H1 (cell line): ENCODE measurements around the gene P2RX6.
A peak's percentile ranks its signal among the peaks of the same experiment; 100 is the strongest.

Experiments used
- CHD2 ChIP-seq: IDR thresholded peaks from 2 replicates; pipeline ENCODE4 v1.6.1; 2012; ENCODE audit warnings: low read length, improper control_type of control experiment
- CTCF ChIP-seq, 3 experiments: IDR thresholded peaks; 1 replicate in 2 of 3; 2 replicates in 1 of 3; pipeline versions ENCODE4 v1.5.1 to v1.6.1; 2011; ENCODE audit warnings: low read length in 3 of 3, mild to moderate bottlenecking in 3 of 3, inconsistent platforms in 2 of 3, low read depth in 1 of 3, moderate library complexity in 1 of 3; ENCODE audit not compliant: insufficient read depth in 1 of 3; ENCODE audit errors: control extremely low read depth in 1 of 3
- EZH2 ChIP-seq: fragments of 200-600 bp; sonication (generic); IDR thresholded peaks from 2 replicates; pipeline ENCODE4 v1.7.1; 2012; ENCODE audit warnings: low read depth, mild to moderate bottlenecking, moderate library complexity, low read length, inconsistent platforms; ENCODE audit not compliant: severe bottlenecking
- JUND ChIP-seq: IDR thresholded peaks from 2 replicates; pipeline ENCODE4 v1.6.1; 2011; ENCODE audit warnings: mild to moderate bottlenecking, improper control_type of control experiment, low read length
- MAX ChIP-seq: IDR thresholded peaks from 2 replicates; pipeline ENCODE4 v1.6.1; 2012; ENCODE audit warnings: inconsistent platforms
- SIN3A ChIP-seq, 2 experiments: IDR thresholded peaks in 1 of 2; conservative IDR thresholded peaks in 1 of 2; 2 replicates each; pipeline ENCODE4 v1.6.1; 2011 to 2012; ENCODE audit warnings: low read length in 2 of 2, improper control_type of control experiment in 1 of 2, low read depth in 1 of 2, mild to moderate bottlenecking in 1 of 2
- SRF ChIP-seq: IDR thresholded peaks from 2 replicates; pipeline ENCODE4 v1.6.1; 2011; ENCODE audit warnings: mild to moderate bottlenecking, low read depth, low read length, moderate library complexity
- TBP ChIP-seq: IDR thresholded peaks from 2 replicates; pipeline ENCODE4 v1.6.1; 2011; ENCODE audit warnings: low read depth, low read length, improper control_type of control experiment

GRCh38 chr22:21009638-21010425 lies 5.1 kb upstream of the P2RX6 start:
- TF ChIP-seq CTCF (IDR thresholded peaks at IDR 0.05; ENCODE audit: control extremely low read depth in 1 of 3, insufficient read depth in 1 of 3, low read depth in 1 of 3, low read length in 3 of 3) (no peak), MAX (no peak), SIN3A (conservative IDR thresholded peaks at IDR 0.05 in 1 of 2, IDR thresholded peaks at IDR 0.05 in 1 of 2; ENCODE audit: low read depth in 1 of 2, low read length in 2 of 2) (peak; percentile 62 to 66; a peak in 2 of 4 replicates), TBP (no peak), JUND (no peak), CHD2 (no peak), EZH2 (no peak), SRF (no peak)
